A673 (cell line): Measurements from ENCODE around the gene MRPS22.
"Not testable (repeated sequence)": the region's sequence is repeated elsewhere in the genome, so short reads cannot be mapped to it uniquely, and the experiment has no call there.

Experiments
- EZH2 ChIP-seq: fragments of 200-600 bp; sonication (generic); IDR thresholded peaks from 2 replicates; pipeline ENCODE4 v1.6.1; 2017; ENCODE audit warnings: borderline replicate concordance, low read depth, mild to moderate bottlenecking, mixed read lengths, antibody characterized with exemption, low read length; ENCODE audit not compliant: poor library complexity, severe bottlenecking
- TF ChIP-seq, protein P1 (sequence below): fragments of 300-800, 200-600 bp; sonication (generic); conservative IDR thresholded peaks from 2 replicates; pipeline ENCODE4 v1.5.1; 2017; ENCODE audit warnings: low read depth, mild to moderate bottlenecking, antibody characterized with exemption, low read length, moderate library complexity, mixed read lengths

GRCh38 chr3:139334675-139335074, 9.1 kb upstream of the MRPS22 start:
- TF ChIP-seq, protein P1, sequence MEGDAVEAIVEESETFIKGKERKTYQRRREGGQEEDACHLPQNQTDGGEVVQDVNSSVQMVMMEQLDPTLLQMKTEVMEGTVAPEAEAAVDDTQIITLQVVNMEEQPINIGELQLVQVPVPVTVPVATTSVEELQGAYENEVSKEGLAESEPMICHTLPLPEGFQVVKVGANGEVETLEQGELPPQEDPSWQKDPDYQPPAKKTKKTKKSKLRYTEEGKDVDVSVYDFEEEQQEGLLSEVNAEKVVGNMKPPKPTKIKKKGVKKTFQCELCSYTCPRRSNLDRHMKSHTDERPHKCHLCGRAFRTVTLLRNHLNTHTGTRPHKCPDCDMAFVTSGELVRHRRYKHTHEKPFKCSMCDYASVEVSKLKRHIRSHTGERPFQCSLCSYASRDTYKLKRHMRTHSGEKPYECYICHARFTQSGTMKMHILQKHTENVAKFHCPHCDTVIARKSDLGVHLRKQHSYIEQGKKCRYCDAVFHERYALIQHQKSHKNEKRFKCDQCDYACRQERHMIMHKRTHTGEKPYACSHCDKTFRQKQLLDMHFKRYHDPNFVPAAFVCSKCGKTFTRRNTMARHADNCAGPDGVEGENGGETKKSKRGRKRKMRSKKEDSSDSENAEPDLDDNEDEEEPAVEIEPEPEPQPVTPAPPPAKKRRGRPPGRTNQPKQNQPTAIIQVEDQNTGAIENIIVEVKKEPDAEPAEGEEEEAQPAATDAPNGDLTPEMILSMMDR: not testable (repeated sequence)
- TF ChIP-seq EZH2: not testable (repeated sequence)
